Stimulated activated CD8-positive, alpha-beta memory T cell treated with anti-CD3 and anti-CD28 coated beads, Interleukin-15, amount 100 ng/mL, for 4 hours (primary cell): ENCODE data around the gene SHROOM2.

Experiments used
- DNase-seq, 2 donors: peaks; one replicate each; pipeline ENCODE4 v3.0.0-alpha.2; 2020; ENCODE audit warnings: low read depth in 2 of 2

Gene SHROOM2

DNA sequence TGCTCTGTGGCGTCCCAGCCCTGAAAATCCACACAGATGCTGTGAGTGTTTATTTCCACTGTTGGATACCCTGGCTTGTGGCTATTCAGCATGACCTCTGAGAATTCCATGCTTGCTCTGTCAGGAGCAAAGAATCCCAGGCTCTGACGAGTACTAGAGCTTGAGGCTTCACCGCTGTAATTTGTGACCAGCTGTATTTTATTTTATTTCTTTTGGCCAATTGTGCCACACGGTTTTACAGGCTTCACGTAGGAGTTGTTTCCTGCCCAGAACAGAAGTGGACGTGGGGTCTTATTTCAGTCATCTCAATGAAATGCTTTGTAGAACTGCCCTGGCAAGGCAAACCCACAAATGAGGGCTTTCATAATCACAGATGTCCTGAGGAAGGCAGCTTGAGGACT is 111.5 kb downstream of the SHROOM2 start:
- DNase-seq, result no peak

DNA sequence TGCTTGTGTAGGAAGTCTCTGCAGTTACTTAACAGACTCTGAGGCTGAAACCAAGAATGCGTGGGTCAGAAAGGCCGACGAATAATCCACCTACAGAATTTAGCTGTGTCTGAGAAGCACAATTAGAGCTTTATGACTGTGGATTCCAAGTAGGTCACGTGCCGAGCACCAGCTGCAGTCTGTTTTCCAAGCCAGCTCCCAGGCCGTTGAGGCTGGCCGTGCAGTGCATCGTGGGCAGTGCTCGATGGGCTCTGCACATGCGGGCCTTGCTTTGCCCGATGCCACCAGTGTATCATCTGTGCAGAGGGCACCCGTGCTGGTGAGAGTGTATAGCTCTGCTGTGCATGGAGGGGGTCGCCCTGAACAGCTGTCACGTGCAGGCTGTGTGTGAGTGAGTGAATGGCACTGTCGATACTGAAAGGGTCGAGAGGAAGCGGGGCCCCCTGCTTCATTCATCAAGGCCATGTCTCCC is 113.4 kb downstream of the SHROOM2 start:
- no peak for DNase-seq

DNA sequence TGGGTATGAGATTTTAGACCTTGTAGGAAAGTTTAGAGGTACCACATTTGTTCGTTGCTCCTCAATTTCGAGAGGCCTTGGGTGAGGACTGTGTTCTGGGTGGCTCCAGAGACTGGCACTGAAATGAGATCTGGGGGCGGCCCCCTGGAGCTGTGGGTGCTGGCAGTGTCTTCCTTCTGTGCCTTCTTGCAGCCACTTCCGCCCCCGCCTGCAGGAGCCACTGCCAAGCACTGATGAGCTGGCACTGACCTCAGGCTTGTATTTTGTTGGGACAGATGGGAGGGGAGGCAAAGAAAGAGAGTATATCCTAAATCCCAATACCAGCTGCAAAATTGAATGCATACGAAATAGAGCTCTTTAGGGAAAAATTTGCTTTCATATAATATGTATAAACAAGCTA is 116.4 kb downstream of the SHROOM2 start:
- DNase-seq, result no peak

DNA sequence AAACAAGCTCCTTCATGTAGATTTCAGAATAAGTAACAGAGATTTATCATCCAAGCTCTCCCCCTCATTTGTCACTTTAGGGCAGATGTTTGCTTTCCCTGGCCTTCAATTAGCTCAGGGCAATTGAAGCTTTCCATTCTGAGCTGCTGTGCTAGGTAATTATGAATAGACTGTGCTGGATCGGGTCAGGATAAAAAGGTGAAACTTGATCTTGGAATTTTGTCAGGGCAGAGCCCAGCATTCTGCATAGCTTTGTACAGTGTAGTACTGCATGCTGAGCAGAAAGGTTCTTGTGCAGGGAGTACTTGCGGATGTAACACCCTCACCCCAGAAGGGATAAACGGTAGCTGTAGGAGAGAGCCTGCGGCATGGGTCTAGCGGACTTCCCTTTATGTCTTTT is 116.9 kb downstream of the SHROOM2 start:
- no peak for DNase-seq

DNA sequence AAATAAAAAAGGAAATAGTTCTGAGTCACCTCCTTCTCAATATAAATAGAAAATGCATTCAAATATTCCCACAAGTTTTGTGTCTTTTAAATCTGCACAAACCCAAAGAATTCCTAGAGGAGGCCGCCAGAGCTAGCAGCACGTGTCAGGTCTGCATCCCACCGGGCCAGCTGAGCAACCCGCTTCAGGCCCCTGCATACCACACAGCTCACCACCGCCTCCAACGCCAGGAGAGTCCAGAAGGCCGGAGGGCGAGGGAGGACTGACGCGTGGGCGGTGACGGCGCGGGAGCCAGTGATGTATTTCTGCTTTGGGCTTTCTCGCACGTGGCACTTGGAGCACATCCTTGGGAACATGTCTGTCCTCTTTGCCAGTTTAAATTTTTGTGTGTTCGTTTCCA is 119.1 kb downstream of the SHROOM2 start:
- DNase-seq, result no peak

DNA sequence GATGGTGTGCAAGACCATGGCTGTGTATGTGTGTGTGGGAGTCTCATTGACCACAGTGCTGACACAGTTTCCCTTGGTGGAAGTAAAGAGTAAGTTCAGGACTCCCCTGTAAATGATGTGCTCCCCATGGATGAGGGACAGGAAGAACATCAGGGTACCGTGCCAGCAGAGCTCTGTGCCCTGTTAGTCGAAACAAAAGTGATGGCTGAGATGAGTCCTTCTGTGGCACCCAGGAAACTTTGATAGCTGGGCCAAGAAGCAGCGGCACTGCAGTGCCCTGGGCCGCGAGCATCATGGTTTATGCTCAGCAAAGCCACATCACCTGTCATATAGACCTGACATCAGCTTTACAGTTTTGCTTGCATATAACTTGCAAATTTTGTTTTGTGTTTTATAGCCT is 119.5 kb downstream of the SHROOM2 start:
- no peak for DNase-seq

DNA sequence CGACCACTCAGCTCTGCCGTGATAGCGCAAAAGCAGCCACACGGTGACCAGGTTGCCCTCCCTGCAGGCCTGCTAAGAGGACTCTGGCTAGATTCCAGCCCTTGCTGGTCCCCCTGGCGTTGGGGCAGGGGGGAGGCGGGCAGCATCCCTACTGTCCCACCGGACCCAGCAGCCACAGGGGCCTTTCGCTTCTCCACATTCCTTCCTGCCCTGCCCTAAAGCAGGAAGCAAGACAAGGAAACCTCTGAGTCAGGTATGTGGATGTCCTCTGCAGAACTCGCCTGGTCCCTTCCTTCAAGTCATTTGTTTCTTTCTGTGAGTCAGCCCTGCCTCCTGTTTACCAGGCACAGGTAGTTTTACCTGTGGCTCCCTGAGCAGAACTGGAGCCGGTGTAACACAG is 120.7 kb downstream of the SHROOM2 start:
- no peak for DNase-seq

DNA sequence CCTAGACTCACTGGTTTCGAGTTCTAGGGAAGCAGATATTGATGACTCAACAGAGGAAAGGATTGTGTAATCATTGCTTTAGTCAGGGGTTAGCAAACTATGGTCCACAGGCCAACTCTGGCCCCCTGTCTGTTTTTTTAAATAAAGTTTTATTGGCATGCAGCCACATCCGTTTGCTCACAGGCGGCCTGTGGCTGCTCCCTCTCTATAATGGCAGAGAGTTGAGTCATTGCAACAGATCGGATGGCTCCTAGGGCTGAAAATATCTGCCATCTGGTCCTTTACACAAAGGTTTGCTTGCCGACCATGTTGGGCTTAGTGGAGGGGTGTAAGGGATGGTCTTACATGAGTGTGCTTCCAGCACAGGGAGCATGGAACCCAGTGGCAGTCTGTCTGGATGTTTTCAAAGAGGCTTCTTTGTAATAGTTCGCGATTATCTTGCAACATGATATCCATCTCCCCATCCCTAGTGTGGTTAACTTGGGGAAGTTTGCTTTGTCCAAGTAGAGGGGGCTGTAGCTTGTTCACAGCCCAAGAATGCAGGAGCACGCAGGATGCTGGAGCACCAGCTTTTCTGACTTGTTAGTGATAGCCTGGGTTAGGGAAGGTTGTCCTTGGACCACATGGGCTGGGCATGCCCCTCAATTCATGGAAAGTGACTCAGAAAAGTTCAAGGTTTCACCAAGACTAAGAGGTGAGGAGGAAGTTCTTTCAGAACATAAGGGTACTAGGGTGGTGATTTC is 121.6 kb downstream of the SHROOM2 start:
- no peak for DNase-seq

DNA sequence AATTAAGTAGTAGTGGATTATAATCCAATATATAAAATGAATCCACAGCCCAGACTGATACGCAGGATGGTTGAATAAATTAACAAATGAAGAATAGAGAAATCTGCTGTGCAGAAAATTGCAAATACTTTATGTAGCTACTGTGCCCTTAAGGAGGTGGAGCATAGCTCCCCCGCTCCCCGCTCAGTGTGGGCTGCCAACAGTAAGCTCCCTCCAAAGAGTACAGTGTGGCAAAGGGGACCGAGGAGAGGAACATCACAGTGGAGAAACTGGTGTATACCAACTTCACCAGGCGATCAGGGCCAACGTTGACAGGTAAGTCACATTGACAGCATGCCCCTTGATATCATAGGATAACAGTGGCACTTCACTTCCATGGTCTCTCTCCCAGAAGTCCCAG is 123.0 kb downstream of the SHROOM2 start:
- no peak for DNase-seq

DNA sequence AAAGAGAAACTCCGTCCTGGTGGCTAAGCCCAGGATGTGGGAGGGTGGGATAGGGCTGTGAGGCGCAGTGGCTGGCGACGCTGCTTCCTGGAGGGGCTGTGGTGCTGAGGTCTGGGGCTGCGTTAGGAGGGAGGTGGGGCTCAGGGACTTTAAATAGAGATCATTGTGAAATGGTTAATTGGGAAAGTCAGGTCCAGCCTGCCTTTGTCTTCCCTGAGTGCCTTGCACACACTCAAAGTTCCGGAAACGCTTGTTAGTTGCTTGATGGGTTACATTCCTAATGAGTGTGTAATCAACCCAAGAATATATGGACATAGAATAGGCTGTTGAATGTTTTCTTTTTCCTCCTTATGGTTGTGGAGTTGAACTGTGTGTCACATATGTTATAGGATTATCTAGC is 125.3 kb downstream of the SHROOM2 start:
- DNase-seq, result no peak

DNA sequence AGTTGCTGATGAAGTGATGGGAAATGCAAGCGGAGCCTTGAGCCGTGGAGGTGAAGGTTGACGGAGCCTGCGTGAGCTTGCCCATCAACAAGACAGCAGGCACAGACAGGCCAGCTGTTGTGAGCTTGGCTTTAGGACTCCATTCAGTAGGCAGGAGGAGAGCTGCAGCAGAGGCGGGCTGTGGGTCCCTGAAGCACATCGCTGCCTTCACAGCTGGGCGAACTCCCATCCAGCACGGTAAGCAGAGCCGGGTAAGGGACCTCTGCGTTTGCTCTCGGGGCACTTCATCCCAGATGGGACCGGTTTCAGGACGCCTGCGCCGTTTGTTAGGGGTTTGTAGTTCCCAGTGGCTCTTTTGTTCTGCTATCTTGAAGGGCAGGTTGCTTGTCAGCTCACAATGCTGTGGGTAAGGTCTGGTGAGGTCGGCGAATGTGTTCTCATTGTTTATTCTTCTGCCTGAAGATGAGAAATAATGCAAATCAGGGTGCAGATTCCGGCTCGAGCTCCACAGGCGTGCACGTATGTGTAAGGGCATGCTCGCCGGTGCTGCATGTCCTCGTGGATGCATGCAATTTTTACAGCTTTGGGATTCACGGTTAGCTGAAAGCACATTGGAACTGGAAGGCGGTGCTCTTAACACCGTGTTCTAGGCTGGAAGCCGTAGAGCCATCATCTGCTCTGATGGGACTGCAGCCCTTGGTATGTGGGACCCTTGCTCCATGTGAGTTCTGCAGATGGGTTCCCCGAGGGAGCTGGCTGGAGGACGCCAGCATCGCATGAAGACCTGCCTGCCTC is 126.3 kb downstream of the SHROOM2 start:
- DNase-seq, result no peak

DNA sequence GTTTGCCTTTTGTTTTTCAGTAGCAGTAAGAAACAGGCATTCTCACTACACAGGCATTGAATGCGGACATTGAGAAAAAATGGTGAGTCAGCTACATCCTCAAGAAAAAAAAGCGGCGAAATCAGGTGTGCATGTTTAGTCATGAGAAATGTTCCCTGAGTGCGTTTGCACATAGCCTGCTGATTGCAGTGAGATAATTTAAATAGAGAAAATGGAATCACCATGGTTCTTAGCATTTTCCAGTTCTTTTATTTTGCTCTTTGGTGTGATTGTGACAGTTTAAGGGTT is 126.9 kb downstream of the SHROOM2 start:
- no peak for DNase-seq

DNA sequence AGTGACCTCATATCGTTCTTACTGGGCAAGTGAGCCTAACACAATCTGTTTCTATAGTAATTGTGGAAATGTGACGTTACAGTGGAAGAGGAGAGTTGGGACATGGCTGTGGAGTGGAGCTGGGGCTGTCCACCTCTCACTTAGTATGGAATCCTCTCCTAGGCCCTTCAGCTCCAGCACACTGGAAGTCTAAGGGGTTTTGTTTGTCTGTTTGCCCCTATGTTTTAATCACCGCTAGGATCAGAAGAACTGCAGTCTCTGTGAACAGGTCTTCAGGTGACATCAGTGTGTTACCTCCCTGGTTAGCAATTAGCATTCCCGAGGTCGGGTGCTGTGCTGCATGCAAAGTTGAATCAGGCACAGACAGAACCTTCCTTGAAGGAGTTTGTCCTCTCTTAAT is 131.6 kb downstream of the SHROOM2 start:
- DNase-seq, result no peak

DNA sequence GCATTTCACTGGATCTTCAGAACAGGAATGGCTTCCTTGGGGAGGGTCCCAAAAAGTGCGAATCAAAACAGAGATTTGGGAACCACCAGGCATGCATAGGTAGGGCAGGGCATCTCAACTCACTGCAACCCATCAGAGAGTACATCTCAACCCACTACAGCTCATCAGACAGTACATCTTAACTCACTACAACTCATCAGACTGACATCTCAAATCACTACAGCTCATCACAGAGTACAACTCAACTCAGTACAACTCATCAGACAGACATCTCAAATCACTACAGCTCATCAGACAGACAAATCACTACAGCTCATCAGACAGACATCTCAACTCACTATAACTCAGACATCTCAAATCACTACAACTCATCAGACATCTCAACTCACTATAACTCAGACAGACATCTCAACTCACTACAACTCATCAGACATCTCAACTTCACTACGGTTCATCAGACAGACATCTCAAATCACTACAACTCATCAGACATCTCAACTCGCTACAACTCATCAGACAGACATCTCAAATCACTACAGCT is 133.5 kb downstream of the SHROOM2 start:
- DNase-seq, result no peak

DNA sequence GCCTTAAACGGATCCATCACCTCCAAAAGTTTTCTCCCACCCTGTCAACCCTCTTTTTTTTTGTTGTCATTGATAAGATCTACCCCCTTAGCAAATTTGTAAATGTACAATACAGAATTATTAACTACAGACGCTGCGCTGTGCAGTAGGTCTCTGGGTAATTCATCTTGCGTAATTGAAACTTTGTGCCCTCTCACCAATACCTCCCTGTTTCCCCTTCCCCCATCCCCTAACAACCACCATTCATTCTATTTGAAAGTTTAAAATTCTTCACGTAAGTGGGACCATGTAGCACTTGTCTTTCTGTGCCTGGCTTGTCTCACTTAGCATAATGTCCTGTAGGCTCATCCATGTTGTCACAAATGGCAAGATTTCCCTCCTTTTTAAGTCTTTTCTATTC is 135.2 kb downstream of the SHROOM2 start:
- no peak for DNase-seq

DNA sequence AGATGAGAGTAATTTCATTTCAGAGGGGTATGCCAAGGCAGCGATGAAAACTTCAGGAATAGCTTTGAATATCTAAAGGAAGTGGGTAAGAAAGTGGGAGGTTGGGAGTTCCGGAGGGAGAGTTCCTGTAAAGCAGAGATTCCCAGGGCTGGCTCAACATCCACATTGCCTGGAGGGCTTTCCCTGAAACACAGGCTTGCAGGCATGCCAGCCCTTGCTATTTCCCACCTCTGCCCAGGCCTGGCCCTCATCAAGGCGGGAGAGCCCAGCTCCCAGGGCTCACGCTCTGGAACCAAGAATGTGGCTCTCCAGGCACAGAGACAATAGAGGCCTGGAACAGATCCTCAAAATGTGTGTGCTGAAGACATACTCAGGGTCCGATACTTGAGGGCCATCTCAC is 137.1 kb downstream of the SHROOM2 start:
- no peak for DNase-seq

DNA sequence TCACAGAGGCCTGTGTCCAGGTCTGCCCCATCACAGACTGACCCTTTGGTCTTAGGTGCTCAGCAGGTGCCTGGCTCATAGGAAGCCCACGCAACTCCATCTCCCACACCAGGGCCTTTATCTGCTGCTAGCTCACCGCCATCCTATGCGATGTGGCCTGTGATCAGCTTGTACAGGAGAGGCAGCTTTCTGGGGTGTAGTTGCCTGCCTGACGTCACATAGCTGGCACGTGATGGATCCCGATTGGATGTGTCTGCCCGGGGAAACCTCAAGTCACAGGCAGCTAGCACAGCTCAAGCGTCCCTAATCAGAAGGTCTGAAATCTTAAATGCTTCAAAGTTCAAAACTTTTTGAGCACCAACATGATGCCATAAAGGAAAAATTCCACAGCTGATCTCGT is 139.8 kb downstream of the SHROOM2 start:
- DNase-seq, result no peak

DNA sequence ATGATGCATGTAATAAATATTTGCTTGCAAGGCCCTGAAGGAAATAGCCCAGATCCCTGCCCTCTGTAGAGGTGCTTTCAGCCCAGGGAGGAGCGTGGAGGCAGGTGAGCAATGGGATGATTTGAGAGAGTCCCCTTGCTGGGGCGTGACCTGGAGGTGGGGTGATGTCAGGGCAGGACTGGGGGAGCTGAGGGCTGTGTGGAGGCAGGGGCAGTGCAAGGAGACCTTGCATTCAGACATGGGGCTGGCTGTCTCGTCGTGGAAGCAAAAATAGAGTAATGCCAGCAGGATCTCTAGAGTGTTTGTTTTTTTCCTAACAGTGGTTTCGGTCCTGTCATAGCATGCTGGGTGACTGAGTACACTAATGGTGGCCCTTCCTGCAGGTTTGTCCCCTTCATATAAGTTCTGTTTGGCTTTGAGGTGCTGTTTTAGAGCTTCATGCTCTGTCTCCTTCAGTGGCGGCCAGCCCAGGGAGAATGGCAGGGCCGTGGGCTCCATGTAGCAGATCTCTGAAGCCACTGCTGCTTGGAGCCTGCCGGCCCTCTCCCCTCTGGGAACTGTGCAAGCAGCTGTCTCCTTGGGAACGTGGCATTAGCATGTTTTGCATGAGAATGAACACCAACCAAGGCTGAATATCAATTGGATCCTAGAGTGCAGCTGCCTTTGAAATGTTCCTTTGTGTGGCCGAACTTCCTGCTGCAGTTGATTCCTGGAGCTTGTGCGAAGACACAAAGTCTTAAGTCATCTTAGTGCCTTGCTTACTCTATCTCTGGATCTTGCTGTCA is 141.7 kb downstream of the SHROOM2 start:
- no peak for DNase-seq

DNA sequence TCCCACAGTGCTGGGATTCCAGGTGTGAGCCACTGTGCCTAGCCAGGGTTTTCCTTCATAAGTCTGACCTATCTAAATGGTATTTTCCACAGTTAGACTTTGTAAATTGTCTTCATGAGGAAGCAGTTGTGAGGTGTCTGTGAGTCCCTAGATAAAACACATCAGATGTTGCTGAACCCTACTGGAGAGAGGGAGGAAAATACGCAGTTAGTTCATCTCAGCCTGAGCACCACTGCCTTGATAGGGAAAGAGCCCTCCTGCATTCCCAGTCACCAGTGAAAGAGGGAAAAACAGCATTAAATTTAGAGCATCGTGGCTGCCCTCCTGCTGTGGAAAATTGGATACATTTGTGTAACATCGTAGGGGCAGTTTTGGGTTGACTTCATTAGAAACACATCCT is 149.2 kb downstream of the SHROOM2 start:
- no peak for DNase-seq

DNA sequence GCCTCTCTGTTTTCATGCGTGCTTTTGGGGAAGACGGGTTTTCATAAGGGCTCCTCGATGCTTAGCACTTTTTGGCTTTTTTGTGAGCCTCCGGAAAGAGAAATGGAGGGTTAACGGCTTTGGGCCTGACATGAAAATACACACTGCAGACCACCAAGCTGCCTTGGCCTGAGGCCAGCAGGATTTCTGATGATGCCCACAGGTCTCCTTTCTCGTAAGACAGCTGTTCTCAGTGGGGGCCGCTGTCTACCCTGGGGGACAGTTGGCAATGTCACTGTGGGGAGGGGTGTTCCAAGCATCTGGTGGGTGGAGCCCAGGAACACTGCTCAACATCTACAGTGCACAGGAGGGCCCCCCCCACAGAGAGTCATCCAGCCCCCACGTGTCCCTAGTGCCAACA is 151.5 kb downstream of the SHROOM2 start:
- DNase-seq, result no peak

DNA sequence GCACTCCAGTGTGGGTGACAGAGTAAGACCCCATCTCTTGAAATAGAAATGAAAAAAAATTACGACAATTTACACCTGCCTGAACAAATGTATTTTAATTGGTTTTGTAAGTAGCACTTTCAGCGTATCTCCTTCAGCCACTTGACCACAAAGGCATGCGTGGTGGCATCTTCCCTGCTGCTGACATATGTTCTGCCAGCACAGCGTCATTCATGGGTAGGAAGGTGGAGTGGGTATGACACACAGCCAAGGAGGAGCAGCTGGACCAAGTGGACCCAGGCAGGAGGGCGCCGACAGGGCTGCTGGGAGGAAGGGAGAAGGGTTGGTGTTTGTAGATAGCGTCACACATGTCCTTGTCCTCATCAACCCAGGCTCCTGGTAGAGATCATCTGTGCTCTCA is 152.3 kb downstream of the SHROOM2 start:
- no peak for DNase-seq

DNA sequence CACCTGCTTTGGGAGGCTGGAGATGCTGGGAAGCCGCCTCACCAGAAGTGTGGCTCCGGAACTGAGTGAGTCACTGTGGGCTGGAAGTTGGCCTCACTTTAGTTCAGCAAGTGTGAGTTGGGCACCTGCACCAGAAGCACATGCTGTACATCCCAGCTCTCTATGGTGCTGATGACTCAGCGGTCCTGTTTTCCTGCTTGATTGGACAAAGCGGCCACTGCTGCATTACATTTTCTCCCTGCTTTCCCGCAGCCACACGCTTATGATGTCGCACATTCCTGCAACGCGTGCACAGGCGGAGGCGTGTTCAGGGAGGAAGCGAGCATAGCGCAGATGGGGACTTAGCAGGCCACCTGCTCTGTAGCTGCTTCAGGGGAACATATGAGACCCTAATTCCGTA is 154.2 kb downstream of the SHROOM2 start:
- no peak for DNase-seq

DNA sequence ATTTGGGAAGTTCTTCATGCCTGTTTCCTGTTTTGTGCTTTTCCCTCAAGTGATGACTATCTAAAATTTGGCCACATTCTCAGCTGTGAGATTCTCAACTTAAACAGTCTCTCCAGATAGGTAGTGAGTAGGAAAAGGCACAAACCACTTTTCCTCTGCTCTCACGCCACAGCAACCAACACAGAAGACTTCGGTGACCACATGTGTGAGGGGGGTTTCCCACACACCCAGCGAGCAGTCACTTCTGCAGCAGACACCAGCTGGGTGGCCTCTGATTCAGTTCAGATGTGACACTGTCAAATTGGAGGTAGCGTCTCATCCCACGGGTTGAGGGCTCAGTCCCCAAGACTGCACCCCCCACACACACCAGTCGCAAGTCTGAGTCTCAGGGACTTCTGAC is 155.9 kb downstream of the SHROOM2 start:
- peak; percentile 29 to 40 for DNase-seq
